Esophagus squamous epithelium (tissue), 4 donors: ENCODE data around the gene GOLGA6L10.
A peak's percentile ranks its signal among the peaks of the same experiment; 100 is the strongest.
"Not testable (repeated sequence)": the region's sequence is repeated elsewhere in the genome, so short reads cannot be mapped to it uniquely, and the experiment has no call there.

ENCODE experiments used
- POLR2A ChIP-seq, 4 donors: fragments of 450-650 bp; IDR thresholded peaks; one replicate each; pipeline ENCODE4 v1.6.1; 2017; ENCODE audit warnings: antibody characterized with exemption in 4 of 4, mild to moderate bottlenecking in 4 of 4, moderate library complexity in 3 of 4
- TF ChIP-seq, protein P1 (sequence below), 6 experiments: fragments of 450-650 bp in 4 of 6; fragments of 200-600 bp in 2 of 6; sonication (generic) in 2 of 6; IDR thresholded peaks; one replicate each; pipeline ENCODE4 v1.5.1; 2016 to 2019; ENCODE audit warnings: antibody characterized with exemption in 6 of 6, mild to moderate bottlenecking in 4 of 6, moderate library complexity in 4 of 6

DNA sequence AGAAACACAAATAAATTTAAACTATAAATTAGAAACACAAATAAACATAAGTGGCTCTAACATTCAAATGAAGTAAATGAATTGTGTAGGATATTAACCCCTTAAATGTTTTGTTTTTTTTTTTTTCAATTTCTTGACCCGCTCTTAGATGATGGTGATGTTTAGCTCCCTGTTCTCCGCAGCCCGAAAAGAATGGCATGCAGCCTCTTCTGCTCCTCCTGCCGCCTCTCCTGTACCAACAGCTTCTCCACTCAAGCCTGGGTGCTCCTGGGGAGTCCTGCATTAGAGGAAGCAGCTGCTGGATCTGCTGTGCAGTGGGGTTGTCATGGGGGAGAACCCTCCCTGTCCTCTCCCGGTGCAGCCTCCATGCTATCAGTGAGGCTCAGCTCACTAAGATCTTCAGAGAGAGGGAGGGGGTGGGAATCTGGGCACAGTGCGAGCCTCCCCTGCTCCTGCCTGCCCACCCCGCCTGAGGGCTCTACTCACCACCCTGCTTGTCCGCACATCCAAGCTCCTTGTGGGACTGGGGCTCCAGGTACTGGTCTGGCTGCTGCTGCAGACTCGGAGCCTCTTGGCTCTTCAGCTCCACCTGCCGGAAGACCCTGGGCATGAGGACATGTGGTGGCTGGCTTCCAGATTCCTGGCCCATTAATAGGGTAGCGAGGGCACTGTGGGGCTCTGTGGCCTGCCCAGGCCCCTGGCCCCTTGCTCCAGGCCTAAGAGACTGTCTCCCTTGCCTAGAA is 6.5 kb downstream of the GOLGA6L10 start:
- TF ChIP-seq, protein P1, sequence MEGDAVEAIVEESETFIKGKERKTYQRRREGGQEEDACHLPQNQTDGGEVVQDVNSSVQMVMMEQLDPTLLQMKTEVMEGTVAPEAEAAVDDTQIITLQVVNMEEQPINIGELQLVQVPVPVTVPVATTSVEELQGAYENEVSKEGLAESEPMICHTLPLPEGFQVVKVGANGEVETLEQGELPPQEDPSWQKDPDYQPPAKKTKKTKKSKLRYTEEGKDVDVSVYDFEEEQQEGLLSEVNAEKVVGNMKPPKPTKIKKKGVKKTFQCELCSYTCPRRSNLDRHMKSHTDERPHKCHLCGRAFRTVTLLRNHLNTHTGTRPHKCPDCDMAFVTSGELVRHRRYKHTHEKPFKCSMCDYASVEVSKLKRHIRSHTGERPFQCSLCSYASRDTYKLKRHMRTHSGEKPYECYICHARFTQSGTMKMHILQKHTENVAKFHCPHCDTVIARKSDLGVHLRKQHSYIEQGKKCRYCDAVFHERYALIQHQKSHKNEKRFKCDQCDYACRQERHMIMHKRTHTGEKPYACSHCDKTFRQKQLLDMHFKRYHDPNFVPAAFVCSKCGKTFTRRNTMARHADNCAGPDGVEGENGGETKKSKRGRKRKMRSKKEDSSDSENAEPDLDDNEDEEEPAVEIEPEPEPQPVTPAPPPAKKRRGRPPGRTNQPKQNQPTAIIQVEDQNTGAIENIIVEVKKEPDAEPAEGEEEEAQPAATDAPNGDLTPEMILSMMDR (IDR thresholded peaks at IDR 0.05): peak in 1 of 6 experiments; percentile 20
- TF ChIP-seq POLR2A (IDR thresholded peaks at IDR 0.05): not testable (repeated sequence)
